GOT3 (cell line): ENCODE measurements around the gene TAF4.

Experiments
- DNase-seq: peaks from one replicate; lab custom pipeline; 2025; ENCODE audit warnings: mixed read lengths; lab: John Stamatoyannopoulos, UW

Gene TAF4

DNA sequence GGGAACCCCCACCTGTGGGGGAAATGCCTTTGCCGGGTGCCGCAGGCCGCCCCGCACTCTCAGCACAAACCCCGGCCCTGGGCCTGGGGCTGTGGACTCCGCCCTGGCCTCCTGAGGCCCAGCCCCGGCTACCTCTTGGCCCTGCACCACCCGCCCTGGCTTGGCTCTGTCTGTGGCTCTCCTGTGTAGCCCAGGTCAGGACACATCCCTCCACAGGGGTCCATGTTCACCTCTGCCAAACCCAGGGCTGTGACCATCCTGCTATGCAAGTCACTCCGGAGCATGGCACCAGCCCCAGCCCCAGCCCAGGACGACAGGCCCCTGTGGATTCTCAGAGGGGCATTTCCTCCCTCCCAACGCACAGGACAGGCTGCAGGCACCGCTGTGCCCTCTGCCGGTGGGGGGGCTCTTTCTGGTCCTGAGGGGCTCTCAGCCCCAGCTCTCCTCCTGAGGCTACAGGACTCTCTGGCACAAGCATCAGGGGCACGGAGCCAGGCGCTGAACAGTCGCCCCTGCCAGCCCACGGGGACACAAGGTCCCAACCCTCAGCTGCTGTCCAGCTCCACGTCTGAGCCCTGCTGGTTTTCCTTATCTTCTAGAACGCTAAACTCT, 45.7 kb downstream of the TAF4 start:
- DNase-seq, result no peak

DNA sequence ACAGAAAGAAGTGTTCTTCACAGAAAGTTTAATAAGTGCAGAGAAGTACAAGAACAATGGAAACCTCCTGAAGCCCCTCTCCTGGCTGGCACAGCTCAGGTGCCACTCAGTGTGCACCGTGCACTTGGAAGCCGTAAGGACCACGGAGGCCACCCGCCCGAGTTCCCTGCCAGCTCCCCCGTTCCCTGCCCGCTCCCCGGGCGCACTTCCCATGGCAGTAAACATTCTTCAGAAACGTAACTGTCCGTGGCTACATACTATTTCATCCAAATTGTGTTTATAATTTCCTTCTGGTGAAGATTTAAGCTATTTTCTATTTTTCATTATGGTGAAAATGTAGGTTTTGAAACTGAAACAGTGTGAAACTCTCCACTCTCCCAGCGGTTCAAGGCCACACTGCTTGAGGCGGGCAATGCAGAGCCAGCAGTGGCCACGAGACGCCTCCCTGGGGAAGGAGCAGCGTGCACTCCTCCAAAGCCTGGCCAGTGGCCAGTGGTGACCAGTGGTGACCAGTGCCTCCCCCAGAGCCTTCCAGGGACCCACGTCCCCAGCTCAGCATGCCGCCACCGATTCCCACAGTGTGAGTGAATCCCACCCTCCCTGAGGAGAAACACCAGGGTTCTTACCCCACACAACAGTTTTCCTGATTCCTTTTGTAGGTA, 46.4 kb downstream of the TAF4 start:
- DNase-seq, result no peak

DNA sequence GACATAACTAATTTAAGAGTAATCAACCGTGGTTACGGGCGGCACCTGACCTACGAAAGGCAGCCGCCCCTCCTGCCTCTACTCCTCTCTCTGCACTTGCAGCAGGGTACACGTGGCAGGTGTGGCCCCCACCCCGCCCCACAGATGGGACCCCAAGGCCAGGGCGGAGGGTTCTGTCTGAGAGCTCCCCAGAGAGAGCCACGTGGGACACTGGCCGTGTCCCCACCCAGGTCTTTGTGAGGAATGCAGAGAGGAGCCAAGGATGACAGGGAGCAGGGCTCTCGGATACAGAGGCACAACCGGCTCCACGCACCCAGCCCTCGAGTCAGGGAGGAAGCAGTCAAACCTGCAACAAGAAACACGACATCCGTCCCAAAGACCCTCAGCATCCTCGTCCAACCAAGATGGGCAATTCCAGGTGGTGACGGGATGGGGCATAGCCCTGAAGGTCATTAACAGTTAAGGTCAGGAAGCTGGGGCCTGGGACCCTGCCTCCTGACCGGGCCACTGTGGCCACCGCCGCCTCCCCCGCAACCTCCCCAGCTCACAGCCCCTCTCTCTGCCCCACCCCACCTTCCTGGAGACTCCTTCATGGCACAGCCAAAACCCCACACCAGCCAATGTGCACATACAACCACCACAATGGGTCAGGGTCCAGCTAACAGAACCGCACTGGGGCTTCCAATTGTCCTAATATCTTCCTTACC, 47.1 kb downstream of the TAF4 start:
- no peak for DNase-seq

DNA sequence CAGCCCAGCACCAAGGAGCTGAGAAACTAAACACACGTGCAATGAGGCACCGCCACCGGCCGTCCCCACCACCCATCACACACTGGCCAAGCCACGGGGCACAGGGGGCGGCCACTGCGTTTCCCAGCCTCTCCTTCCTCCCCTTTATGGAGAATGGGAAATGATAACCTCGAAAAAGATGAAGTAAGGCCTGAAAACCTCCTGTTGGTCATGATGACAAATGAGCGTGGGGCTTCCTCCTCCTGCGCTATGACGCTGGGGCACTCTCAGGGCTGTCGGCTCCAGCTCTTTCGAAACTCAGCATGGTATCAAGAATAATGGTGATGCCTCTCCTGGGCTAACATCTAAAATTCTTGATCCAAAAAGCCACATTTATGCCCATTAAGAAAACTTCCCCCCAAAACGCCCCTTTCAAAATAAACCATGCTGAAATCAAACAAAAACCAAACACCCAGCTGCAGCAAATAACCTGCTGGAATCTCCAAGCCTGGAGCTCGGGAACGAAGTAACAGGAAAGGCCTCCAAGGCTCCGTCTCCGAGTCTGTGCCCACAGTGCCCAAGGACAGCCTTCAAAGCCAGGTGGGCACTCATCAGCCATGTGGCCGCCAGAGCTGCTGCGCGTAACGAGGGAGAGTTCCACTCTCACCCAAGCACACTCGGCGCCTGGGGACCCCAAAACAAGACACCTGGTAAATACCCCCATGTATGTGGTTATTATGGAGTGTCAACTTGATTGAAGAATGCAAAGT, 50.0 kb downstream of the TAF4 start:
- no peak for DNase-seq

DNA sequence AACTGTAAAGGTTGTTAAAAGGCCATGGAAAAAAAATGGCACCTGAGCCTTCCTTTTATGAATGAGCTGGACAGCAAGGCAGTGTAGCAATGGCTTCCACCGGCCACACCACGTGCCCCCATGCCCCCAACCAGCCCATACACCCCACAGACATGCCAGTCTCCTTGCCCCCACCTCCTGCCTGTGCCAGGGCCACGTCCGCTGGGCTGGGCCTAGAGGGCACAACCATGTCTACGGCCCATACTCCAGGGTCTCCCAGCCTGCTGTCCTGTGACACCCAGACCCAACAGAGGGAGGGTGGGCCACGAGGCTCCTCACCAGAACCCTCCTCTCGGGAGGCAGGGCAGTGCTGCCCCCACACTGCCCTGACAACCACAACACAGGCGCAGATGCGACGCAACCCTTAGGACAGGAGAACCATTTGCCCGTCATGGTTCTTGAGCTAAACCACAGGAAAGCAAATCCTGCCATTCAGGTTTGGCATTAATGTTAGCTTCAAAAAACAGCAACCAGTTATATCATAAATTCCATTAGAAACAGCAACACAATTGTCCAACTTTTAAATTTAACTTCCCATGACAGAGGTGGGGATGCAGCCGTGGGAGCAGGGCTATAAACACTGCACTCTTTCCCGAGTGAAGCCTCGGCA, 50.7 kb downstream of the TAF4 start:
- no peak for DNase-seq

DNA sequence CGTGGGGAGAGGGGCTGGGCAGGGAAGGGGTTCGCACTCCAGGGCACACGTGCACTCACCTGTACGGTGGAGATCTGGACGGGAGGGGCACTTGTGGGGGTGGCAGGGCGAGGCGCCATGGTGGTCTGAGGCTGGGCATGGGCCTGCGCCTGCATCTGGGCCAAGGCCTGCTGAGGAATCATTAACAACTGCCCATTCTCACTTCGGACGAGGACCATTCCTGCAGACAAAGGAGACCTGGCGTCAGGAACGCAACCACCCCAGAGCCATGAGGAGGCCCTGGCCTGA, 51.2 kb downstream of the TAF4 start:
- DNase-seq, result no peak

DNA sequence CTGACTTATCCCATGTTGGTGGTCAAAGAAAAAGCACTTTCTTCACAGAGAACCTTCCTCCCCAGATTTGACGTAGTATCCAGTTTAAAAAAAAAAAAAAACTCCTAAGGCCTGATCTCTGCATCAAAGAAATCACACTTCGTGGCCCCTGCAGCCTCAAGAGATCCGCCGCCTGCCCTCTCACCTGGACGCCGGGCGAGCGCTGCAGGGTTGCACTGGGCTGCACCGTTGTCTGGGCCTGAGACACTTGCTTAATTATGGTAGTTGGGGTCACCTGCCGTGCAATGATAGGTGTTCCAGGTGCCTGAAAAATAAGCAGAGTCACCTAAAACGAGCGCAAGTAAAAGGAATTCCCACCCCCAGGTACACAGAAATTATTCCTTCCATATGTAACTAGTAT, 53.0 kb downstream of the TAF4 start:
- no peak for DNase-seq

DNA sequence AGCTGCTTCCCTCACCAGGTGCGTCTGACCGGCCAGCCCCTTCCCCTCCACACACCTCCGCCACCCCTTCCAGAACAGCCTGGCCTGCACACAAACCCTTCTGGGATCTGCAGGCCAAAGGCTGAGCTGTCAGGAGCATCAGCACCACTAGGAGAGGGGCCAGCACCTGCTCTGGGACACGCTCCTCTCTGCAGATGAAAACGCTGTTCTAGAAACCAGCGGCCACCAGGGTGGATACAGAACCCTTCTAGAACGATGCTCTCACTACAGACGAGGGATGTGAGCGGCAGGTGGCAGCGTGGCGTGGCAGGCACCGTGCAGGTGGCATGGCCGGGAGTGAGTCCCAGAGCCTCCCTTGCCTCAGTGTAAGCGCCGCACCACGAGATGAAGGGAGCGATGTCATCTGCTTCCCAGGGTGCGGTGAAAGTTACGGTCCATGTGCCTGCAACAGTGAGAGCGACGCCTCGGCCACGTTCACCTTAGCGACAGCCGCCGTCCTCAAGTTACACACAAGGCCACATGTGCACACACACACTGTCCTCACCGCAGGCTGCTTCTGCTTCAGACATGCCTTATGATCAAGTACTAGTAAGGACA, 53.6 kb downstream of the TAF4 start:
- DNase-seq, result no peak

DNA sequence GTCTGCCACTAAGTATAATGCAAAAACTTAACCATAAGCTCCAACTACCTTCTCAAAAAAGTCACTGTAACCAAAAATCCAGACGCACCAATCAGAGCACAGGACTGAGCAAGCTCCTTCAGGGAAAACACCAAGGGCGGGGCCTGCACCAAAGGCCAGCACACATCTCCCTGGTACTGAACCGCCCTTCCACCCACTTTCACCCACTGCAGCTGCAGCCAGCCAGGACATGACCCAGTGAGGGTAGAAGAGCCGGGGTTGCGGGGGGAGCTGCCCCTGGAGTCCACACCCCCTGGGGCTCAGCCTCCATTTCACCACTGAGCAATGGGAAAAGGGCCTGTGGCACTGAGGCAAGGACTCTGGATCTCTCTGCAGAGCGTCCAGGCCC, 54.3 kb downstream of the TAF4 start:
- DNase-seq, result no peak

DNA sequence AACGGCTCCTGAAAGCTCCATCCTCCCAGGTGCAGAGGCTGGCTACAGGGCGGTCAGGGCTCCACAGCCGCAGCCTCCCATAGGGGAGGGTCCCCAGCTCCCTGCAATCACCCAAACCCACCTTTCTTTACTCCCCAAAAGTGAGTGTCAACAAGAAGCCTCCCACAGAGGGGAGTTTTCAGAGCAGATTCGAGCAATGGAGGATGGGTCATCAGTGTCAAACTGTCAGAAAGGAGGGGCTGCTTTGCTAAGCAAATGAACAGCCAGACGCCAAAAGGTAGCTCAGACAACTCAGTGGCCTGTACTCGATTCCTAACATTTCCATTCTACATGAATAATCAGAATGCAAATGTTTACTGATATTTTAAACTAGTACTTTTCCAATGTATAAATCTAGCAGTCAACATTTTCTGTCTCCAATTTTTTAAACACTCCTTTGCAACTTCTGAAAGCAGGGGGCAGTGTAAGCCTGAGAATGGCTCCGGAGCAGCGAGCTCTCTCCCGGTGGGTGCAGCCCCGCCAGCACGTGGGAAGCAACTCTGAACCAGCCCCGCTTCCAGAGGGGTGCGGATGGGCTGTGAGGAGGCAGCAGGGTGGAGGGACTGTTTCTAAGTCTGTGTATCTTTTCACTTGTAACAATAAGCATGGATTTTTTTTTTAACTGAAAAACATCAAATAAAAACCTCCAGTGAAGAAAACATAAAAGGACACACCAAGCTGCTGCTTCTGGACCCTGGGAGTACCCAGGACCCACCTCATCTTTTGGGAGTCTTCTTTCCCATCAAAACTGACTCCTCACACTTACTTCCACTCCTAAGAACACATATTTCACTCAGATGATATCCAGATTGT, 54.9 kb downstream of the TAF4 start:
- DNase-seq, result no peak

DNA sequence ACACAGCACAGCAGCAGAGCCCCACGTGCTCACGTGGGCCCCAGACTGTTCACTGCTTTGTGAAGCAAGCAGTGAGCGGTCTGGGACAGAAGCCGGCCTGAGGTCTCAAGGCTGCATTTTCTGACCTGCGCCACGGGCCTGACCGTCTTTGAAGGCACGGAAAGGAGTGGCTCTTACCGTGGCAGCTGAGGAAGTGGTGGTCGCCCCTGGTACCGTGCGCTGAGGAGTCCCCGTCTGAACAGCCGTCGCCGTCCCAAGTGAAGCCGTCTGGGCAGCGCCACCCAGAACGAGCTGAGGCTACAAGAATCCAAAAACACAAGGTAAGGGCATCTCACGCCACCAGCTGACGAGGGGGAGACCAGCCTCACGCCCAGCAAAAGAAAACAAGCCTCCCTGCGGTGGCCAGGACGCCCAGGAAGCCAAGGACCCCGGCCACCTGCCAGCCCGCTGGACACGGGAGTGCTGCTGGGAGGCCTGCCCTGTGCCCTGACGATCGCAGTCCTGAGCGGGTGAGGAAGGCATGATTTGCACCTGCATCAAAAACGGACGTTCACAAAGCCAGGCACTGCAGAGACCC, 55.7 kb downstream of the TAF4 start:
- no peak for DNase-seq

DNA sequence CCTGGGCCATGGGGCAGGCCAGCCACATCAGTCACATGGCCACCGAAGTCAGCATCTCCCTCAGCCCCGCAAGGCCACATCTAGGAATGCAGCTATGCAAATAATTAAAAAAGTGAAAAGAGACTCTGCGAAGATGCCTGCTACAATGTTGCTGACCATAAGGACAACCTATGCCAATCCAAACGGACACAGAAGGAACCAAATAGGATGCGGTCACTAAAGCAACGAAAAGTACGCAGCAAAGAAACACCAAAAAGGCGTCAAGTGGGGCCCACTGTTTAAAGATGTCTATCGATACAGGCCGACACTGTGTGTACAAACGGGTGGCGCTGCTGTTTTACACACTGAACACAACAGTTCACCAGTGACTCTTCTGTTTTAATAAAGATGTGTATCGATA, 56.4 kb downstream of the TAF4 start:
- DNase-seq, result no peak

DNA sequence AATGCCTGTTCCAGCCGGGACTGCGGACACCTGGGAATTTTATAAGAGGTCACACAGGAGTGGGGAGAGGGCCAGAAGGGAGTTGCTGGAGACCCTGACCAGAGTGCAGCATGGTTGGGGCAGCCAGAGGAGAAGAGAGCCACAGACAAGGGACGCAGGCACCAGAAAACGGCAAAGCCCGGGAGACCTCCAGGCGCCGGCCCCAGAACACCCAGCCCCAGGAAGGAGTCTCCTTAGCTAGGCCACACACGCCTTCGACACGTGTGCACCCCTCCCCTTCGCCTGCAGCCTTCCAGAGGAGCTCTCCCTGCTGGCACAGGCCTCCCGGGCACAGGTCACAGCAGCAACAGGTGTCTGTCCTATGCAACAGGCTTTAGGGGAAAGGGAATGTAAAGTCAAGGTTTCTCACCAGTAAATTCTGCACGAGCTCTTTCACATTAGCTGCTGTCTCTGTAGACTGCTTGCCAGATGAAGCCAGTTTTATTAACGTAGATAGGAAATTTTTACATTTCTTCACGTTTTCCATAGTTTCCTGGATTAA, 57.0 kb downstream of the TAF4 start:
- DNase-seq, result no peak

DNA sequence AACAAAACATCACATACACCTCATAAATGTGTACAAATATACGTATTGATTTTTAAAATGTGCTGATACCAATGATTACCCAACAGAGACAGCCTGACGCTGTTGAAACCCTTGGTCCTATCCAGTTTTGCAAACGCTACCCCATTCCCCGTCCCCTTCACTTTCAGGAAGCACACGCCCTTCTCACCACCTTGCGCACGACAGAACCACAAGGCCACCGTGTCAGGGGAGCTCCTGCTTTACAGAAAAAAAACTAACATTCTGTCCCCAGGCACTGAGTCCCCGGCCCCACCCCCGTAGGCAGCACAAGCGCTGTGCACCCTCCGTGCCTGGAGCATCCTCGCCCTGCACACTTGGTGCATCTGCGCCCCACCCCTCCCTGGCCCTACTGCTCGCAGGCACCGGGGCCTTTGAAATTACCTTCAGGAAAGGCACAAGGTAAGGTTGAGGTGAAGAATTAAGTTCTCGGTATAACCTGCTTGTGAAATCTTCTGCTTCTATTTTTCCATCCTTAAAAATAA, 58.5 kb downstream of the TAF4 start:
- DNase-seq, result no peak

DNA sequence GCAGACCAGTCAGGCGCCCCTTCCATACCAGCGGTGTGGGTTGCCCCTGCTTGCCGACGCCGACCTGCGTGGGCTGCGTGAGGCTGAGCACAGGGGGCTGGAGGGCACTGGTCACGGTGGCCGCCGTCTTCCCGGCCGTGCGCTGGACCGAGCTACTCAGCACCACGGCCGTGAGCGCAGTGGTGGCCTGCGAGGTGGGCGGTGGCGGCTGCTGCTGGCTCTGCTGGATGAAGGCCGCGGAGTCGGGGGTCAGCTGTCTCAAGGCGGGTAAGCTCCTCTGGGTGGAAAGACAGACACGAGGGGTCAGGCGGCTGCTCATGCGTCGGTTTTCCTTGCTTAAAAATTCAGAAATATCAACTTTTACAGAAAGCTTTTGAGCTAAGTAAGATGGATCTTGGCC, 59.2 kb downstream of the TAF4 start:
- no peak for DNase-seq

DNA sequence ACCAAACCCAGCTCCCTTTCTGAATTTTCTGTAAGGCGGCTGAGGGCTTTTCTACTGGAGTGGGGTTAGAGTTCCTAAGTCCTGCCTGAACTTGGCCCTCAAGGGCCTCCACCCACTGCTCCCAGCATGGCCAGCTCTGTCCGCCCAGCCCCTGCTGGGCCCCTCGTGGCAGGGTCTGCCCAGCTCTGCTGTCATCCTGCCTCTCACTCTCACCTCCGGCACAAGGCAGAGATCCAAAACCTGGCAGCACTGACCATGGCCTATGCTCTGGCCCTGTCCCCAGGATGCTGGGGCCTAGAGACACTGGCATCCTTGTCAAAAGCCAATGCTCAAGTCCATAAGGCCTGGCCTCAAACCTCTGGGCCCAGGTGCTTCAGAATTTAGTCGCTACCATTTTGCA, 61.1 kb downstream of the TAF4 start:
- DNase-seq, result no peak

DNA sequence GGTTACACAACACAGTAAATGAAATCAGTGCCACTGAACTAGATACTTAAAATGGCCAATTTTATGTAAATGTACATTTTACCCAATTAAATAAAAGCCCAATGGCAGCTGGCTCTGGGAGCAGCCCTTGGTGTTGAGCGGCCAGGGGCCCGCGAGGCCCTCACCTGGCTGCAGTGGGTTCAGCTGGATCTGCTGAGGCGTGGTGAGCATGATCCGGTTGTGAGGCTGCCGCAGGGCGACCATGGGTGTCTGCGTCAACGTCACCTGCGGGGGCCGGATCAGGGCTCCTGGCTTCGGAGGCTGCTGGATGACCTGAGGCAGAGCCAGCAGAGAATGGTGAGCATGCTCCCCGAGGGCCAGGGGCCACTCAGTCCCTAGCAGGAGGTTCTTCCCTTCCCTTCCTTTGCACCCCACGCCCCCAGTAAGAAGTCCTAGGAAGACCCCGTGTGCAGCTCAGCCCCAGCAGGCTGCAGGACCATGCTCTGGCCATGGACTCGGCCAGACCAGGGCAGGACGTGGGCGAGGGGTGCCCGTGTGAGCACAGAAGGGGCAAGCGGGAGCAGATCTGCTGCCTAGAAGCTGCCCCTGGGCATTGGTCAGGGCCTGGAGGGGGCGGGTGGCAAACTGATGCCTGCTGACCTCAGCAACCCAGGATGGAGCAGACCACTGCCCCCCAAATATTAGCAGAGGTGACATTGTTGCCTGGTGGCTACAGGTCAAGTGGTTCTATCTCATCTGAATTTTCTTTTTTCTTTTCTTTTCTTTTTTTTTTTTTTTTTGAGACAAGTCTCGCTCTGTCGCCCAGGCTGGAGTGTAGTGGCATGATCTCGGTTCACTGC, 61.9 kb downstream of the TAF4 start:
- no peak for DNase-seq

DNA sequence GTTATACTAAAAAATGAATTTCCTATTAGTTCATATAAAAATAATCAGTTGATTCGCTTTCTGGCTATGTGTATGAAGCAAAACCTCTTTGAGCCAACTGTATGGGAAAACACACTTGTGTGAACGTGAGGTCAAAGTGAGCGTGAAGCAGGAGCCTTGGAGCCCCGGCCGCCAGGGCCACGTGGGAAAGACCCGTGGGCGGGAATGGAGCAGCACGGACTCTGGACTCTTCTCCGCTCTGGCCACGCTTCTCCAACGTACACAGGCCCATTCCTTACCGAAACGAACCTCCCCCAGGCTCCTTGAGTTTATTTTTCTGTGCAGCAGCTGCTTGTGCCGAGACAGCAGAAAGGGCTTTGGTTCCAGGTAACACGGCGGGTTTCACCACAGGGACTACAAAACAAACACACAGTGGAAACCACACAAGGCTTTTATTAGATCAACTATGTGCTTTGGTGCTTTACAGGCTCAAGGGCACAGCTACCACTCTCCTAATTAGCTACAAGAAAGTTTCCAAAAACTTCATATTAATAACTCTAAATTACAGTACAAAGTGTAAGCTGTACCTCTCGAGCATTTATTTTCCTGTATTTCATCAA, 62.7 kb downstream of the TAF4 start:
- DNase-seq, result no peak

DNA sequence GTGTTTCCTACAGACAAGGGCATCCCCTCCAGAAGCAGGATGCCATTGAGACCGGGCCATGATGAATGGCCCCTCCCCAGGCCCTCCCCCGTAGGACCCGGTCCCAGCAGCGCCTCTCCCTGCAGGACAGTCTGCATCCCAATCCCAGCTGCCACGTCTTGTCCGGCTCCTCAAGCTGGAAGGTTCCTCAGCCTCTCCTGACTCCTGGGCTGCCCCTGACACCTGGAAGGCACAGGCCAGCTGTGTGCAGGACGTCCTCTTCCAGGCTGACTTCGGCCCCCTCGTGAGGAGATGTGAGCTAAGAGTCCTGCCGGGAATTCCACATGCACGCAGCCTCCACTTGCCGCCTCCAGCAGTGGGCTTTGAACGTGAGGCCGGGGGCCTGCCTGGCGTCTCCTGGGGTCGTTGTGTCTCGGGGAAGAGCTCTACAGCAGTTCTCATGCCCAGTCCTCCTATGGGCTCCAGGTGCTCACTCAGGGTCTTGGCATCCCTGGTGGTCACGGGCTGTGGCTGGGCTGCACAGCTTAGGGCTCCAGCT, 64.4 kb downstream of the TAF4 start:
- DNase-seq, result no peak
